Gastrocnemius medialis (tissue), 4 donors: ENCODE measurements around the gene ANGEL1.

Source experiments
- CTCF ChIP-seq, 5 experiments: fragments of 450-650 bp in 3 of 5; fragments of 200-600 bp in 2 of 5; sonication (generic) in 2 of 5; IDR thresholded peaks in 4 of 5; conservative IDR thresholded peaks in 1 of 5; 1 replicate in 4 of 5; 2 replicates in 1 of 5; pipeline ENCODE4 v1.5.1; 2016 to 2019; ENCODE audit warnings: antibody characterized with exemption in 5 of 5, mild to moderate bottlenecking in 3 of 5, moderate library complexity in 3 of 5
- POLR2A ChIP-seq, 2 donors: fragments of 450-650 bp; IDR thresholded peaks; one replicate each; pipeline ENCODE4 v1.6.1; 2017; ENCODE audit warnings: antibody characterized with exemption in 2 of 2, mild to moderate bottlenecking in 2 of 2, moderate library complexity in 2 of 2

- TF ChIP-seq CTCF (IDR thresholded peaks at IDR 0.05 in 4 of 5, conservative IDR thresholded peaks at IDR 0.05 in 1 of 5) = no peak
- TF ChIP-seq POLR2A (IDR thresholded peaks at IDR 0.05) = no peak
These were observed 625 bp downstream of the ANGEL1 start for GRCh38 chr14:76812093-76812421.
